Measurements from ENCODE around the gene PTCD1.

- TF ChIP-seq SP1 (IDR thresholded peaks at IDR 0.05) (no peak), CTBP1 (IDR thresholded peaks at IDR 0.05; ENCODE audit: borderline replicate concordance) (no peak), BHLHE40 (IDR thresholded peaks at IDR 0.05; ENCODE audit: borderline replicate concordance) (no peak), FOXM1 (IDR thresholded peaks at IDR 0.05; ENCODE audit: borderline replicate concordance) (no peak), NFRKB (IDR thresholded peaks at IDR 0.05) (no peak), HDGF (IDR thresholded peaks at IDR 0.05; ENCODE audit: borderline replicate concordance) (no peak), L3MBTL2 (conservative IDR thresholded peaks at IDR 0.05) (no peak), ZNF384 (IDR thresholded peaks at IDR 0.05) (no peak), SUZ12 (IDR thresholded peaks at IDR 0.05) (no peak), PKNOX1 (IDR thresholded peaks at IDR 0.05) (no peak), ARNT (IDR thresholded peaks at IDR 0.05) (no peak), FOXA1 (IDR thresholded peaks at IDR 0.05) (no peak), TARDBP (IDR thresholded peaks at IDR 0.05) (no peak), ELF4 (IDR thresholded peaks at IDR 0.05) (no peak)
Measured at GRCh38 chr7:99410635-99411034, 28.0 kb downstream of the PTCD1 start.
